Activated CD4-positive, CD25-positive, alpha-beta regulatory T cell treated with anti-CD3 and anti-CD28 coated beads, Interleukin-2, amount 50 U/mL, for 72 hours (primary cell): ENCODE measurements around the gene AOPEP.
"Not testable (repeated sequence)": the region's sequence is repeated elsewhere in the genome, so short reads cannot be mapped to it uniquely, and the experiment has no call there.

ENCODE experiments used
- DNase-seq: peaks from one replicate; pipeline ENCODE4 v3.0.0; 2021

Gene AOPEP

GRCh38 chr9:94941211-94941875 lies 214.8 kb downstream of the AOPEP start:
- no peak for DNase-seq

DNA sequence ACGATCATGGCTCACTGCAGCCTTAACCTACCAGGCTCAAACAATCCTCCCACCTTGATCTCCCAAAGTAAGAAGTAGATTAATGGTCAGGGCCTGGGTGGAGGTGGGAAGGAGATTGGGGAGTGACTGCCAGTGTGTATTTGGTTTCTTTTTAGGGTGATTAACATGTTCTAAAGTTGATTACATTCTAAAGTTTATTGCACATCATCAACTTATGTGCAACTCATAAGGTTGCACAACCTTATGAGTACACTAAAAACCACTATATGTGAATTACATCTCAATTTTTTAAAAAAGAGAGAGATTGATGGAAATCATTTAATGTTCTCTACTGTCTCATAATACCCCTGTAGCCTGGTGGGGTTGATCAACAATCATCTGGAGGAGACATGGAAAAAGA lies 218.1 kb downstream of the AOPEP start:
- DNase-seq: no peak

GRCh38 chr9:94945197-94946144 lies 219.0 kb downstream of the AOPEP start:
- DNase-seq: no peak

- DNase-seq: no peak
Measured at GRCh38 chr9:94946256-94946655, 219.8 kb downstream of the AOPEP start.

DNA sequence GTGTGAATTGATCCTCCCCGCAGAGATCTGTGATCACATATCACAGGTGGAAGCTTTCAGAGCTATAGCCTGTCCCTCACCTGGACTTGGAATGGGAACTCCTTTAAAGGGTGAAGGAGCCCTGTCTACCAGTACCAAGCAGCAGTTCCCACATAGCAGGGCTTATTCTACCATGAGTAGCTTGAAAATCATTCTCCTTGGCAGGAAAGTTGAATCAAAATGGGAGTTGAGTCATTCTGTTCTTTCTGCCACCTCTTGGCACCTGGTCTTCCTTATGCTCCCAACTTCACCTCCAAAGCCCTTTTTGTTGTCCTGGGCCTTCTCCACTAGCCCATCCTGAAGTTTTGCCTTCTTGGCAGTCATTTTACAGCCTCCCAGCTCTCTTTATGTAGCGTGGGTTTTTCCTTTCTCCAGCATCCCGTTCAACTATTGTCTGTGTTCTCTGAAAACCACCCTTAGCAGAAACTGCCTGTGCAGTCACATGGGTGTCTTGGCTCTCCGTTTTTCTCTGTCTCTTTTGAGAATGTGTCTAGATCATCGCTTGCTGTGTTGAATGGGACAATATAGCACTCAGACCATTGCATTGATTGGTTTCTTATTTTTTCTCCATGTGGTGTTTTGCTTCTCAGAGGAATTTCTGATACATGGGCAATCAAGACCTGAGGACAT lies 222.2 kb downstream of the AOPEP start:
- no peak for DNase-seq

DNA sequence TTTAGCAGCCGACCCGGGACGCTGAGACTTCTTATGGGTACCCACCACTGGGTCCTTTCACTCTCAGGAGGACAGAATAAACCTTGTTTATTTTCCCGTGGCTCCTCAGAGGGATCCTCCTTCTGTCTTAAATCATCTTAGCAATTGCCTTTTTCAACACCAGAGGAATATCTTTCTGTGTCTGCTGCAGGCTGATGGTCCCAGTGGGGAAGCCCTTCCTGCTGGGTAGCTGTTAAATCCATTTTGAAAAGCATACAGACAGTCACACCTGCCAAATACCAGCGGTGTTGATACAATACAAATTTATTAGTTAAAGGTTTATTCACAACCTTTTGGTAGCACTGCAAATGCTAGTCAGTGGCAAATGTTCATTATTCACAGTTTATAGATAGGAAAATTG lies 222.9 kb downstream of the AOPEP start:
- DNase-seq: no peak

GRCh38 chr9:94950040-94950578 lies 223.6 kb downstream of the AOPEP start:
- no peak for DNase-seq

DNA sequence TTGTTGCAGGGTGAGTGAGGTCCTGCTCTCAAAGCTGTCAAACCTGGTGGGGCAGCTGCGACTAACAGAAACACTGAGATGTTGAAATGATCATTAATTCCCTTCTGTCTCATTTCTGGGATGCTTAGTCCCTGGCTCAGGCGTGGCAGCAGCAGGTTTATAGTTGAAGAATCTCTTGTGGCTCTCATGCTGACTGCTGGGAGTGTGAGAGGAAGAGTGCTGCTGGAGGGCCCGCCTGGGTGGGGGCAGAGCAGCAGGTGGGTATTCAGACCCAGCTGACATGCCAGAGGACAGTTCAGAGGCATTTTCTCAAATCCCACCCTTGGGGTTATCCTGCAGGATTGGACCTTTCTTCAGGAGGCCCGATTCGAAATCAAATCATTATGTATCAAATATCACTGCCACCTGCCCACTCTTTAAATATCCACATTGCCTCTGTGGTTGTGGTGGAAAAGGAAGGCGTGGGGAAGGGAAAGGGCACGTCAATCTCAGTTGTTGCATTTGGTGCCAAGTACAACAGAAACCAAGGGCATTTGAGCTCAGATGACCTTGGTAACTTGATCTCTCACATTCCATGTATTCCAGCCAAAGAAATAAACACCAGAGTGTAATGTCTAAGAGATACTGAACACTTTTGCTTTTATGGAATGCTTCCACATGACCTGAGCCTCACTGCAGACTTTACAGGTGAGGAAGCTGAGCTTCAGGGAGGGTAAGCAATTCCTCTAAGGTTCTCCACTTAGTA lies 224.3 kb downstream of the AOPEP start:
- no peak for DNase-seq

- no peak for DNase-seq
Measured at GRCh38 chr9:94951324-94952135, 225.0 kb downstream of the AOPEP start.

DNA sequence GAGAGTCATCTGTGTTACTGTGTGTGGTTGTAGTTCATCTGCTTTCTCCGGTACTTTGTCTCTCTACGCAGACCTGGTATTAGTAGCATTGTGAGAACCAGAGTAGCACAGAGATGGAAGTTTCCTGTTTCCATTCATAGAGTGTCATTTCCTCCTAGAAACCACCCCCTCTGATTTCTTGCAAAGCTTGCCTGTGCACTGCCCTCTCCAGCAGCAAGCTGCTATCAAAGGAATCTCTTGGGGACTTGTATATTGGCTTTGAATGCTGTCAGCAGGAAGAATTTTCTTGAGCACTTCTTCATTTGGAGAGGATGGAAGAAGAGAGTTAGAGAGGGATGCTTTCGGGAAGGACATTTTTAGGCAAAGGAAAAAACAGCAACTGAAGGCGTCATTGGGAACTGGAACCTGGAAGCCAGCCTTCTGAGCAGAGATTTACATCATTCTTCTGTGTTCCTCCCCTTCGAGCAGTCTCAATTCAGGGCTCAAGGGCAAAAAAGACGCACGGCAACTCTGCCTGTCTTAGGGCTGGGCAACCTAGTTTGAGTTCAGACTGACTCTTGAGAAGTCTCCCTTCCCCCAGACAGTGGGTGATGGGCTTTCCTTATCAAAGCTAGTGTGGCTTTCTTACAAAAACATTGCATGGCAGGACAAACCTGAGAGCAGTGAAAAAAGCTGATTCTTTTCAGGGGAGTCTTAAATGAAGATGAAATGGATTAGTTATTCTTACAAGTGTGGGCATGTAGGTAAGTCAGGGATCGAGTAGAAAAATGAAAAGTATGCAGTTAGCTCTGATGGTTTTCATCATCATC lies 226.3 kb downstream of the AOPEP start:
- no peak for DNase-seq

GRCh38 chr9:94956731-94957130 lies 230.2 kb downstream of the AOPEP start:
- no peak for DNase-seq

- no peak for DNase-seq
Measured at GRCh38 chr9:94960964-94961363, 234.5 kb downstream of the AOPEP start.

DNA sequence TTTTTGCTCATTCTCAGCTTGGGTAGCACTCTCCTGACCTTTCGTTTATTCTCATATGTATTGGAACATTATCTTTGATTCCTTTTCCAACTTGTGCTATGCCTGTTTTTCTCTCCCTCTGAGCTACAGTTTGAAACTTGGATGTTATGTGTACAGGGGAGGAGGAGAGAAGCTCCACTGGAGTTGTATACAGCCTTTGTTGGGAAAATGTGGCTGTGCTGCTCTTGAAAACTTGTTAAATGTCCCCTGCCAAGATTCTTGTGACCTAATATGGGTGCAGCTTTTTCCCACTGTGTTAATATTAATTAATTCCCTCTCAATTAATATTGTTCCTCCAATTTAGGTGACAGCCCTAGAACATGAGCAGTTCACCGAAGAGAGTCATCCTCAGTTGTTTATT lies 235.4 kb downstream of the AOPEP start:
- DNase-seq: no peak

DNA sequence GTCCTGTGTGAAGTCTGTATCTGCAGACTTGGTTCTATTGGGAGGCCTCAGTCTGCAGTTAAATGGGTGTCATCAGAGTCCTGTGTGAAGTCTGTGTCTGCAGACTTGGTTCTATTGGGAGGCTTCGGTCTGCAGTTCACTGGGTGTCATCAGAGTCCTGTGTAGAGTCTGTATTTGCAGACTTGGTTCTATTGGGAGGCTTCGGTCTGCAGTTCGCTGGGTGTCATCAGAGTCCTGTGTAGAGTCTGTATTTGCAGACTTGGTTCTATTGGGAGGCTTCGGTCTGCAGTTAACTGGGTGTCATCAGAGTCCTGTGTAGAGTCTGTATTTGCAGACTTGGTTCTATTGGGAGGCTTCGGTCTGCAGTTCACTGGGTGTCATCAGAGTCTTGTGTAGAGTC lies 239.1 kb downstream of the AOPEP start:
- DNase-seq: not testable (repeated sequence)

- DNase-seq: not testable (repeated sequence)
Measured at GRCh38 chr9:94966046-94966445, 239.5 kb downstream of the AOPEP start.

DNA sequence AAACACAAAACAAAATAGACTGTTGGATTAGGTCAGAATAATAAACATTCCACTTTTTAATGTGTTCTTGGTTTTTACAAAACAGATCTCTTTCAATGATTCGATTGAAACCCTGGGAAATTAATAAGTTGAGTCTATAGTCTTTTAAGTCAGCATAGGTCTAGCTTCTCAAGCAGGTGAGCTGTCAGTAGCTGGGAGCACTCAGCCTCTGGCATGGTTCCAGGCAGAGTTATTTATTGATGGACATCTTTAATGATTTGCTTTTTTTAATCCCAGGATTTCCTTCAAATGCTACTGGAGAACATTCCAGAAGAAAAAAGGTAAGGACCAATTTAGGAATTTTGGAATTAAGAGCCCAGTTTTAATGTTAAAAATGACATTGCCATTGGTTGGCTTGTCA lies 241.0 kb downstream of the AOPEP start:
- no peak for DNase-seq

DNA sequence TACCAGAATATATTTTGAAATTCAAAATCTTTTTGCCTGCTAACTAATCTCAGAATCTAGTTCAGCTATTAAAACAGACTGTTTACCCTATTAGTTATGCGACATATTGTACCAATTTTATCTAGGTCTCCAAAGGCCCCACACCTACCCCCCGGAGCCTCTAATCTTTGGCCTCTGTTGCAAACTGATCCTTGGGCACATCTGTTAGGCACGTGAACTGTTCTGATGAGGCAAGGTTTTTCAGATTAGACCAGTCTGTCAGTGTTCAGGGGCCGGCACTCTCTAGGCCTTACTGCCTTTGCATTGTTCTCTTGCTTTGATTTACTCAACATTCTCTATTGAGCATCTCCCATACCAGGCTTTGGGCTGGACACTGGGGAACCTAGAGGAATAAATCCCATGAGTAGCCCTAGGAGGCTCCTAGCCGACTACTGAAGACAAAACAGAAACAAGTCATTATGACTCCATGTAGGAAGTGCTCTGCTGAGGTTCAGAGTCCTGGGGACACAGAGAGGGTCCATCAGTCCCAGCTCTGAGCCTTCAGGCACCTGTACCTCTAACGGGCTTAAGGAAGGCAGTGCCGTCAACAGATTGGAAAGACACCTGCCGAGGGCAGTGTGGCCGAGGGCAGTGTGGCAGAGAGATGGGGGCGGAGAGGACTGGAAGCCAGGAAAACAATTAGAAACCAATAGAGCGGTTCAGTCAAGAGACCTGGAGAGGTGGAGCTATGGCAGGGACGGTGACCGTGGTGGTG lies 245.1 kb downstream of the AOPEP start:
- DNase-seq: no peak

- no peak for DNase-seq
Measured at GRCh38 chr9:94973451-94973941, 247.0 kb downstream of the AOPEP start.

DNA sequence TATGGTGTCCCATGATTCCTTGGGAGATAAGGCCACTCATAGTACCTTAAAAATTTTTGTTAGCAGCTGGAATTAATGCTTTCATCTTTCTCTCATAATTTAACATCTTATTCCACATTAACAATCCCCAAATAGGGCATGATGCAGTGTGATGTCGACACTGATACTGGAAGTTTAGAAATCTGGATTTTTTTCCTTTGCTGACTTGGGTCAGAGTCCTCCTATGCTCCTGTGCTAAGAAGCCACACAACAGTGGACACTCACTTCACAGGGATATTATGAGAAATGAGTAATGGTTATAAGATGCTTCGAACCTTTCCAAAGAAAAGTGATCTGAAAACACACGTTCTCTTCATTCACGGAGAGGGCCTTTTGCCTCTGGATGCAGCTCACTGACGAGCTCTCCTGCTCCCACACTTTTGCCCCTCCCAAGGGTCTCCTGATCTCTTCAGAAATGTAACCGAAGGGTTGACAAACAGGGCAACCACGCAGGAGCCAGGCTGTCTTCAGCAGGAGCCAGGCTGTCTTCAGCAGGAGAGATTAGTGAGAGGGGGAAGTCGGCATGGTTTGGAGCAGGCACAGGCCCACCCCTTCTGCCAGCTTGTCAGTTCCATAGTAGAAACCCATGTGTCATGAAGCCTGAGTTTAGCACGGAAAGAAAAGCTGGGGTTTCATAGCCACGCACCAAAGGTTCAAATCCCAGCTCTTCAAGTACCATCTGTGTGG lies 247.8 kb downstream of the AOPEP start:
- no peak for DNase-seq
